BJ (cell line): Measurements from ENCODE around the gene ANKRD11. TPM values are rescaled to one million over a fixed set of nuclear protein-coding genes. Genes with fewer than 3 reads are reported as not detected.

Source experiments
- CTCF ChIA-PET: fragments of 350-600 bp; formaldehyde crosslinking; extraction: SDS; loops from one replicate; lab custom pipeline; 2021; ENCODE audit warnings: antibody characterized with exemption, inconsistent platforms; lab: Yijun Ruan, JAX
- POLR2A ChIA-PET: fragments of 300-600 bp; sonication (Branson Sonifier 250); formaldehyde crosslinking; extraction: SDS; loops from one replicate; lab custom pipeline; 2021; ENCODE audit warnings: antibody characterized with exemption; lab: Charles Lee
- DNase-seq: peaks from one replicate; pipeline ENCODE4 v3.0.0-alpha.2; 2011; ENCODE audit warnings: low read depth
- H3K27me3 ChIP-seq: 2 replicates; pipeline ENCODE4 v1.6.0; 2011; ENCODE audit warnings: low read length; ENCODE audit not compliant: control insufficient read depth, insufficient read depth
- H3K36me3 ChIP-seq: 2 replicates; pipeline ENCODE4 v1.5.1; 2011; ENCODE audit warnings: low read length; ENCODE audit not compliant: control insufficient read depth, insufficient read depth
- H3K4me3 ChIP-seq: 2 replicates; pipeline ENCODE4 v1.5.1; 2011; ENCODE audit warnings: low read depth, mild to moderate bottlenecking, control low read depth, low read length
- polyA plus RNA-seq: library from polyadenylated mRNA; depleted of rRNA; stranded (reverse); fragments of >200 nt; gene quantifications from 2 replicates; pipeline ENCODE4 v1.2.3, GENCODE V29; 2011
- TF ChIP-seq, protein P1 (sequence below): IDR thresholded peaks from 2 replicates; pipeline ENCODE4 v1.5.1; 2011; ENCODE audit warnings: low read depth, mild to moderate bottlenecking, control low read depth, inconsistent platforms, low read length, moderate library complexity; ENCODE audit not compliant: insufficient read depth

The ANKRD11 gene
- polyA plus RNA-seq, 1 experiment = 61.8 TPM

DNA sequence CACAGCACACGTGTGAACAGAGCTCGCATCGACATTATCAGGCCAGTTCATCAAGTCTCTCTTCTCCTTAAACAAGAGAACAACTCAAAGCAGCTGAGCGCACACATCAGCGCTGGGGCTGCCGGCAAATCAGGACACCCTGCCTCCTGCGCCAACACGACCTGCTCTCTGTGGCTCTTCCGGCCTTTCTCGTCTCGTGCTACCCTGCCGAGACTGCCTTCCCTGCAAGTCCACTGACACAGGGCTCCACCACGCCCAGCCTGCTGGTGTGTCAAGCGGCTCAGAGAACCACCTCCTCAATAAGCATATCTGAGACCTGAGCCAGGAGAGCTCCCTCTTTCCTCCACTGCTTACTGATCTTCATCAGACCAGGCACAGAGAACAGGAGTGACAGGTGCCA lies 176.0 kb downstream of the ANKRD11 start:
- Histone ChIP-seq H3K36me3 (peaks cover 20% of the 10 kb centered on the region), H3K4me3 (no peak overlapping the region), H3K27me3 (no peaks in the 10 kb centered on the region)
- no peak for DNase-seq
- TF ChIP-seq, protein P1, sequence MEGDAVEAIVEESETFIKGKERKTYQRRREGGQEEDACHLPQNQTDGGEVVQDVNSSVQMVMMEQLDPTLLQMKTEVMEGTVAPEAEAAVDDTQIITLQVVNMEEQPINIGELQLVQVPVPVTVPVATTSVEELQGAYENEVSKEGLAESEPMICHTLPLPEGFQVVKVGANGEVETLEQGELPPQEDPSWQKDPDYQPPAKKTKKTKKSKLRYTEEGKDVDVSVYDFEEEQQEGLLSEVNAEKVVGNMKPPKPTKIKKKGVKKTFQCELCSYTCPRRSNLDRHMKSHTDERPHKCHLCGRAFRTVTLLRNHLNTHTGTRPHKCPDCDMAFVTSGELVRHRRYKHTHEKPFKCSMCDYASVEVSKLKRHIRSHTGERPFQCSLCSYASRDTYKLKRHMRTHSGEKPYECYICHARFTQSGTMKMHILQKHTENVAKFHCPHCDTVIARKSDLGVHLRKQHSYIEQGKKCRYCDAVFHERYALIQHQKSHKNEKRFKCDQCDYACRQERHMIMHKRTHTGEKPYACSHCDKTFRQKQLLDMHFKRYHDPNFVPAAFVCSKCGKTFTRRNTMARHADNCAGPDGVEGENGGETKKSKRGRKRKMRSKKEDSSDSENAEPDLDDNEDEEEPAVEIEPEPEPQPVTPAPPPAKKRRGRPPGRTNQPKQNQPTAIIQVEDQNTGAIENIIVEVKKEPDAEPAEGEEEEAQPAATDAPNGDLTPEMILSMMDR = no peak
- POLR2A ChIA-PET = no interaction called here
- CTCF ChIA-PET = no interaction called here

DNA sequence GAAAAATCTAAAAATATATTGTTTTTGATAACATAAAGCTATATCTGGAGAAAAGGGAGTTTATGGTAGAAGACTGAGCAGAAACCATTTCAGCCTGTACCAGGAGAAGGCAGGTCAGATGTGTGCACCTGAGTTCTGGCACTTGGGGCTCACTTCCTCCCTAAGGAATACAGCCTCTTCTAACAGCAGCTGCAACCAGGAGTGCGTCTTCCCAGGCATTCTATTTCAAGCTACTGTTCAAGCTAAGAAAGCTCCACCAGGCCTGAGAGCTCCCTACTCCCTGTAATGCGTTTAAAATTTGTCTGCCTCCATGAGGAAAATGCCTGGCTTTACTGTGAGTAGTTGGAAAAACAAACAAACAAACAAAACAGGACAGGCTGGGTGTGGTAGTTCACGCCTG lies 176.8 kb downstream of the ANKRD11 start:
- TF ChIP-seq, protein P1 = no peak
- no peak overlapping the region for H3K4me3 ChIP-seq
- no peak for DNase-seq
- H3K36me3 ChIP-seq = peaks cover 20% of the 10 kb centered on the region
- CTCF ChIA-PET = interaction anchor here (1.6 to 1.8 kb wide), 2 partner anchors 10 to 24 kb away, joined by 5 read pairs; no protein-coding TSS in a partner anchor
- POLR2A ChIA-PET = no interaction called here
- no peaks in the 10 kb centered on the region for H3K27me3 ChIP-seq

GRCh38 chr16:89312598-89313299 lies 177.6 kb downstream of the ANKRD11 start:
- CTCF ChIA-PET = interaction anchor here (0.9 to 1.8 kb wide), 3 partner anchors 9 to 23 kb away, joined by 3 to 5 read pairs (median 5); no protein-coding TSS in a partner anchor

DNA sequence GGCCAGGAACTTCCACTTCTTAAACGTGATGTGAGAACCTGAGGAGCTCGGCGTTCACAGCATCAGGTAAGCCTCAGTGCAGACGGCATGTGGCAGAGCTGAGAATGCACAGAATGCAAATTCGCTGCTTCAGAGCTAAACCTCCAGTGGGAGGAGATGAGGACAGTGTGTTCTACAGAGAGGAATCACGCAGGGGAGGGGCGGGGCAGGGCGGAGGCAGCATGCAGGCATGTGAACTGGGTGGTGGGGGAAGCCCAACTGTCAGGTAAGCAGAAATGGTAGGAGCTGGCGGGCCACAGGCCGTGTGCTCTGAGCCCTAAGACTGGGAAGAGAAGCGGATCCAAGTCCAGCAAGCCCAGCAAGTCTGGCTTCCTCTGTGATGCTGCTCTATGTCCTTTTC lies 178.2 kb downstream of the ANKRD11 start:
- CTCF ChIA-PET = interaction anchor here (1.8 kb wide), 1 partner anchor 23 kb away, joined by 5 read pairs; no protein-coding TSS in a partner anchor
- Histone ChIP-seq H3K36me3 (peaks cover 21% of the 10 kb centered on the region), H3K4me3 (no peak overlapping the region), H3K27me3 (no peaks in the 10 kb centered on the region)
- POLR2A ChIA-PET = no interaction called here
- TF ChIP-seq, protein P1 = no peak
- no peak for DNase-seq

More at GRCh38 chr16:89312598-89313299, 177.6 kb downstream of the ANKRD11 start:
- H3K27me3 ChIP-seq = no peaks in the 10 kb centered on the region
- POLR2A ChIA-PET = no interaction called here
- TF ChIP-seq, protein P1 = no peak
- DNase-seq = no peak
- no peak overlapping the region for H3K4me3 ChIP-seq
- peaks cover 20% of the 10 kb centered on the region for H3K36me3 ChIP-seq

DNA sequence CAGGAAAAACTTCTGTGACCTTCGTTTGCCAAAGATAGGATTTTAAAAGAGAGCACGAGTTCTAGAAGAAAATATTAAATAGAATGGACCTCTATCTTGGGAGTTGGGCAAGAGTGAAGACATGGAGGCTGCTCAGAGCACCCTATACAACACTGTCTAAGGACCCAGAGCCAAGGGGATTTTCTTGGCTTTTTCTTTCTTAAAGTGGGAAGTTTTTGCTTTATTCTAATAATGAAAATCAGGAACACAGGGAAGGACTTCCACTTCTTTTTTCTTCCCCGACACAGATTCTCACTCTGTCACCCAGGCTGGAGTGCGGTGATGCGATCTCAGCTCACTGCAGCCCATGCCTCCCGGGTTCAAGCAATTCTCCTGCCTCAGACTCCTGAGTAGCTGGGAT lies 178.7 kb downstream of the ANKRD11 start:
- TF ChIP-seq, protein P1 = no peak
- Histone ChIP-seq H3K27me3 (no peaks in the 10 kb centered on the region), H3K36me3 (peaks cover 21% of the 10 kb centered on the region), H3K4me3 (no peak overlapping the region)
- ChIA-PET CTCF (no interaction called here), POLR2A (no interaction called here)
- no peak for DNase-seq
